GM21723 (cell line): ENCODE results near the gene MAP3K13.
"Not testable (repeated sequence)": the region's sequence is repeated elsewhere in the genome, so short reads cannot be mapped to it uniquely, and the experiment has no call there.

Experiments used
- ATAC-seq: cut with Tn5 transposase; IDR thresholded peaks from one replicate; pipeline ENCODE4 v1.9.1; 2021; ENCODE audit warnings: mild to moderate bottlenecking, moderate library complexity; ENCODE audit not compliant: unreplicated experiment

The MAP3K13 gene

DNA sequence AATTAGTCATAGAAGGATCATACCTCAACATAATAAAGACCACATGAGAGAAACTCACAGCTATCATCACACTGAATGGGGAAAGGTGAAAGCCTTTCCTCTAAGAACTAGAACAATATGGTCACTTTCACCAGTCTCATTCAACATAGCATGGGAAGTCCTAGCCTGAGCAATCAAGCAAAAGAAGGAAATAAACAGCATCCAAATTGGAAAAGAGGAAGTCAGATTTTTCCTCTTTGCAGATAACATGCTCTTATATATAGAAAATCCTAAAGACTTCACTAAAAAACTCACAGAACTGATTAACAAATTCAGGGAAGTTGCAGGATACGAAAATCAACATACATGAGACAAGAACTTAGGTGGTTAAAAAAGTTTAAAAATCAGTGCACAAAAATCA is 24.7 kb downstream of the MAP3K13 start:
- ATAC-seq, result no peak

DNA sequence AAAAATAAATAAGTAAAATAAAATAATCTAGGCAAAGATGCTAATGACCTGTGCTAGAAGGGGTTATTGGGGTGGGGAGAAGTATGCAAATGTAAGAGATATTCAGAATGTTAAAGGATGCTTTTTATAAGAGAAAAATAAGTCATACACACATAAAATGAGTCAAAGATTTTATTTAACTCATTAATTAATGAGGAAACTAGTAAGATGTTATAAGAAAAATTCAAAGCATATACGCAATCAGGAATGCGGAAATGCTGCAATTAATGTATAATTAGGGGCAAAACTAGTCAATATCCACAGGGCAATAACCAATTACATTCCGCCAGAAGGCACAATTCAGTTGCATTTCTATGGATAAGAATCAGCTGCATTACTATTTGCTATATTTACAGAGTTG is 30.1 kb downstream of the MAP3K13 start:
- no peak for ATAC-seq

DNA sequence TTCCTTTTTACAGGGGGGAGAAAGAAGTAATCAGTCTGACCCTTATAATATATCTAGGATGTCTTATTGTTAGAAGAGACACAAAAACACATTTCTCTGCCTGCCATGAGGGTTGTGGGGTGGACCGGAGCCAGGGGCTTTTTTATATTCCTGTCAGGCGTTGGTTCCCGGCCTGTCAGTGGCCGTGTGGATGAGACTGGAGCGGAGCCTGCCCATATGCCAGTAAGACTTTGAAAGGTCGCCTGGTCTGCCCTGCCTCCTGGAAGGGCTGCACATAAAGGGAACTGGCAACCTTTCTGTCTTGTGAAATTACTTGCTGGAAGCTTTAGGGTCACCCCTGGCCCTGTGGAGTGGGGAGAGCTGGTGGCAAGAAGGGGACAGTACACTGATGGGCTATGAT is 34.7 kb downstream of the MAP3K13 start:
- no peak for ATAC-seq

DNA sequence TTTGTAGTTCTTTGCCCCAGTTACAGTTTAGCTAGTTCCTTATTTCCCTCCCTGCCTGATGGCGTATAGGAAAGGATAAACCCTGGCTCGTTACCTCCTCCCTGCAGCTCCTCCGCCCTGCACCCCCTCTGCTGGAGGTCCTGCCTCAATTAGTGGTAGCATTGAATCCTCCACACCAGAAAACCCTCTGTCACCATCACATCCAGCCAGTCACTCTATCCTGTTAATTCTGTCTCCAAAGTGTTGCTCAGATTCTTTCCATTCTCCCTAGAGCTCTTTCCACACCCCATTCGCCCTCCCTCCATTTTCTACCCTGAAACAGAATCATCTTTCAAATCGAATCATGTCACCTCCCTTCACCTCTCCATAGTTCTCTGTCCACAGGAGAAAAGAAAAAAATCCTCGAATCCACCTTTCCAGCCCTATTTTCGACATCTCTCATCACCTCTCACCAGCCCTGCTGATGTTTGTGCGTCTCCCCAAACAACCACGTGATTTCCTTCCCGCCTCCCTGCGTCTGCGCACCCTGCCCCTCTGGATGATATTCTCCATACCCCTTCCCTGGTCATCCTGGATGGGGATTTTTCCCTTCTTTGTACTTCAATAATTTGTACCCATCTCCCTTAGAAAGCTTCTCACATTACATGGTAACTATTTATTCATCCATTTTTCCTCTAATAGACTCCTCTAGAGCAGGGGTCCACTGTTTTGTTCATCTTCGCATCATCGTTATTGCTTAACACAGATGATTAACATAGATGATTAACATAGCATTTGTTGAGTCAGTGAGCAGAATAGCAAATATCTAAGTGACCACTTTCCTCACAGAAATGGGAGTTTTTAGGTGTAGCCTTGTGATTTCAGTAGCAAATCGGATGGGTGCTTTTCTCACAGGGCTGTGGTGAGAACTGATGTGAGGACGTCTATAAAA is 37.1 kb downstream of the MAP3K13 start:
- ATAC-seq, result no peak

DNA sequence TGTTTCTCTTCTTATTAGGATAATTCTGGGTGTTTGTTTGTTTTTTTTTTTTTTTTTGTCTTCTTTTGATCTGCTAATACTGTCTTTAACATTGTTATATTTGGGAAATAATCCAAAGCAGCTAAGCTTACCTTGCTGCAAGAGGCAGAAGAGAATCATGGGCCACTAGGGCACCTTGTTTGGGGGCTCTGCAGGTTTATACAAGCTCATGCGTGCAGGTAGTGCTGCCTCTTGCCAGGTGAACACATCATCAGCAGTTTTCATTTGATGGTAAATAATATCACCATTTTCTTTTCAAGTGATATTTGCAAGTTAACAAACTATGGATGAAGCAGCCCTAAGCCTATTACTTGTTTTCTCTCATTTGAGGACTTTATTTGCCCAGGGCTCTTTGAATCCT is 37.9 kb downstream of the MAP3K13 start:
- no peak for ATAC-seq

DNA sequence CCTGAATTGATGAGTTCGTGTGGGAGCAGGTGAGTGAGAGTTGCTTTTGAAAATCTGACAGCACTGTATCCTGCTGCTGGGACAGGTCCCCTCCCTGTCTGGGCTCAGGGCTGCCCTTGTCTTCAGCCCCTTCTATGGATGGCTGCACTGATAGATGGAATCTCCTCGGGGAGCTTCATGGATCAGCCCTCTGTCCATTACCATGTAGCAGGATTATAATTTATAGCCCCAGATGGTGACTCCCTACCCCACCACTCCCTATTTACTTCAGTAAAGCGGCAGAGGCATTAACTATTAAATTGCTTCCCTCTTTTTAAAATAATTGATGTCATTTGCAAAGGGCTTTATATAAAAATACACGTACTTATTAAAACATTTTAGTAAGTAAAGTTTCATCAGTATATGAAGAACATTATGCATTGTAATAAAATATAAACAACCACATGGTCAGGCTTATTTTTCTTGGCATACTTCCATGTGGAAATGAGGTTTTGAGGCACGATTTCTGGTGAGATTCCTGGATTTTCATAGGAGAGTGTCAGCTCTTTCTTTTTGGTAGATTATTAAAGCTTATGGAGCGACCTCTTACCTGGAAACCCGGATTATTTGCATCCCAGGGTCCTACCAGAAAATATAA is 38.5 kb downstream of the MAP3K13 start:
- ATAC-seq, result no peak

DNA sequence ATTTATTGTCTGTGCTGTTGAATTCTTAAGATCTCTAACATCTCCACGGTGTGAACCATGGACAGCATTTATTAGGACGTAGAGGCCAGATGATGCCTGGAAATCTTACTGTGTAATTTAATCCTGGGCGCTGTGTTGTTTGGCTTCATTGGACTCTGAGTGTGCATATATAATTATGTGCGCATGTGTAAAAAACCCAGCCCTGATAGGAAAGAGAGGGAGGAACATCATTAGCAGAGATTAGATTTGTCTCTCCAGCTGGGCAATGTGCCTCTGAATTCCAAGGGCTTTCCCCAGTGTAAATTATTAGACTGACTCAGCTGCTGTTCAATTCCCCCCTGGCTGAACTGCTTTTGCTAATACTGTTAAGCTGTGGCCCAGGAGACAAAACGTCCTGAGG is 39.6 kb downstream of the MAP3K13 start:
- no peak for ATAC-seq

DNA sequence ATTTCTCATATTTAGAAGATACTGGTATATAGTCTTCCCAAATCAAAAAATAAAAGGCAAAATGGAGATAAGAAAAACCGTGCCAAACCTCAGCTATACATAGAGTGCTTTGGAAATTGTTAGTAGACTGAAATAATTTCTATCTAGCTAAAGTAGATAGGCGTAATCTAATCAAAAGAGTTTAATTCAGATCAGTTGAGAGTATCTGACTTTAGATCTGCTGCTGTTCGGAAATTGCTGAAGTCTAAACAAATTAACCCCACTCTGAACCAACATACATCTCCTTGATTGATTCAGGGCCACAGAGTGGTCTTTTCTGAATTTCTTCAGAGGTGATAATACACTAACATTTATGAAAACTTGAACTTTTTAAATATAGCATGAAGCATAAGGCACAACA is 40.1 kb downstream of the MAP3K13 start:
- no peak for ATAC-seq

DNA sequence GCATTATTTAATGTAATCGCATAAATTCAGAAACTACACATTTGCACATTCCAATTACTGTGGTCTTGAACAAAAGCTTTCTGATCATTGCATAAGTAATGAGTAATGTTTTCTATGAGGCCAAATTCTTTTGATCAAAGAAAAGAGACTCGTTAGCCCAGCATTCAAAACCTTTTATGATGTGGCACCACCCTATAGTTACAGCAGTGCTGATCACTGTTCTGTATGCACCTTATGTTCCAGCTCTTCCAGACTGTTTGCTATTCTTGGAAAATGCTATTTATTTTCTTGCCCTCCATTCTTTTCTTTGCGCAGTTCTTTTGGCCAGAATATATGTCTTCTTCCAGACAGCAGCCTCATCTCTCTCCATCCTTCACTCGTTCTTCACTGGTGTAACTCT is 42.3 kb downstream of the MAP3K13 start:
- ATAC-seq, result no peak

DNA sequence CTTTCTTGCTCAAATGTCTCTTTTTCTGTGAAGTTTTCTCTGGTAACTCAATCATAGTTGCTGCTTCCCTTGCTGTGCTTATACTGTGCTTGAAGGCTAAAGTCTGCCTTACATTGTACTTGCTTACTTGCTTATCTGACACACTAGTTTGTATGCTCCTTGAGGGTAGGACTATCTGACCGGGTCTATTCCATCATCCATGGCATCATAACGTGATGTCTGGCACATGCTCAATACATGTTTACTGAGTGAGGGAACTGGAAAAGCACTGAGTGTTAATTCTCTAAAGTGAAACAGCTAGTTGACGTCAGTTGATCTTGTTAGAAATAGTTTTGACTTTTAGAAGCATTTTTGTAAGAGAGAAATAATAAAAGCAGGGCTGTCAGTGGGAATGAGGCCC is 42.7 kb downstream of the MAP3K13 start:
- no peak for ATAC-seq

DNA sequence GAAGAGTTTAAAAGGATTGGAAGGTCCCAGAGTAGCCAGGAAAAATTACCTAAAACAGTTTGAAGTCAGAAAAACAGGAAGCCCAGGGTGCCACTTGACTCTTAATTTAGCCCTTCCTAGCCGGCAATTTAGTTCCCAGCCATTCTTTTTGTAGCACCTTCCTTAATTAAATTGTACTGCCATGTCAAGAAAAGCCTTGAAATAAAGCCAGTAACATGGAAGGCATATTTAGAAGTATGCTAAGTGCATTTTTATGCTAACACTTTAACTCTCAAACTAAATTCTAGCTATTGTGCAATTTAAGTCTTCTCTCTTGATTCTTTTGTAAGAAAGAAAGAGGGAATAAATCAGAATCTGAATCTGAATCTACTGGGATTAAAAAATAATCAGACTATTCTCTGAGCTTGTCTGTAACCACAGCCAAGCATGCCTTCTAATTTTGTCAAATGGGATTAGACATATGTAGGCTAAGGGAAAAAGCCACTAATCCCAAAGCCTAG is 43.2 kb downstream of the MAP3K13 start:
- ATAC-seq, result no peak

DNA sequence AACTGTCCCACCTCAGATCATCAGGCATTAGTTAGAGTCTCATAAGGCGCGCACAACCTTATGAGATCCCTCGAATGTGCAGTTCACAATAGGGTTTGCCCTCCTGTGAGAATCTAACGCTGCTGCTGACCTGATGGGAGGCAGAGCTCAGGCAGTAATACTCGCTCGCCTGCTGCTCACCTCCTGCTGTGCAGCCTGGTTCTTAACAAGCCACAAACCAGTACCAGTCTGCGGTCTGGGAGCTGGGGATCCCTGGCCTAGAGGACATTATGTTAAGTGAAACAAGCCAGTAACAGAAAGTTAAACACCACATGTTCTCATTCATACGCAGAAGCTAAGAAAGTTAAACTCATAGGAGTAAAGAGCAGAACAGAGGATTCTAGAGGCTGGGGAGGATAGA is 47.0 kb downstream of the MAP3K13 start:
- no peak for ATAC-seq

DNA sequence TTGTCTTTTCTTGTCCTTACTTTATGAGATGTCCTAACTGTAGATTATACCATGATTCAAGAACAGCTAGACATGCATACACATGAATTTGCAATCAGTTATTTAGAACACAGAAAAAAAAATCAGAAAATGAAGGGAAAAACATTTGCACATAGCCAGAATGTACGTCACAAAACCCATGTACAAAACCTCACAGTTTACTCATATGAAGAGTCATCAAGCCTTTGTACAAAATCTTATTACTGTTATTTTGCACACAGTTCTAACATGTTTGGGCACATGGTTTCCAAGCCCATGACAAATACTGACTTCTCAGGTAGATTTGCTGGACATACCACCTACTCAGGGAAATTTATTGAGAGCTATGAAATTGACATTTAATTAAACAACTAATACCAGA is 48.2 kb downstream of the MAP3K13 start:
- no peak for ATAC-seq

DNA sequence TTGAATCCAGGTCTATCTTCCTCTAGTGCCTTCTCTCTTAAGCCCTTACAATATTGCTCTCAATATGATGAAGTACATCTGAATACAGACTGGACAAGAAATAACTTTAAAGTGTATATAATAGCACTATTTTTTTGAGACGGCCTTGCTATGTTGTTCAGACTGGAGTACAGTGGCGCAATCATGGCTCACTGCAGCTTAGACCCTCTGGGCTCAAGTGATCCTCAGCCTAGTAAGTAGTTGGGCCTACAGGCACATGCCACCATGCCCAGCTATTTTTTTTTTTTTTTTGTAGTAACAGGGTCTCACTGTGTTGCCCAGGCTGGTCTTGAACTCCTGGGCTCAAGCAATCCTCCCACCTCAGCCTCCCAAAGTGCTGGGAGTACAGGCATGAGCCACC is 53.6 kb downstream of the MAP3K13 start:
- ATAC-seq, result no peak

DNA sequence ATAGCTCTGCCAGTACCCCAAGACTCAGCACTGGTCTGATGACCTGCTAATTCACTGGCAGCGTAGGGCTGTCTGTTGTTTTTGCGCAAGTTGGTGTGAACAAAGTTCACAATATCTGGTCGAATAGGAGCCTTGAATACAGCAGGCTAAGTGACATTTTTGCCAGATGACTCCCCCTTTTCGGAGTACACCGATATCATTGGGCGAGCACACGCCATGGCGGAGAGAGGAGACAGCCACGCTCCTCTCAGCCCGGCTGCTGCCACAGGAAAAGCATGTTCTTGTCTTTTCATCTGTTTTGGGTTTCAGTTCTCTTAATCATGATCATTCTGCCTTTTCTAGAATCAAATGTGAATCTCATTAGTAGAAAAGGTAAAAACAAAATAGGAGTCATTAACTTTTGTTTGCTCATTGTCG is 55.6 kb downstream of the MAP3K13 start:
- not testable (repeated sequence) for ATAC-seq

DNA sequence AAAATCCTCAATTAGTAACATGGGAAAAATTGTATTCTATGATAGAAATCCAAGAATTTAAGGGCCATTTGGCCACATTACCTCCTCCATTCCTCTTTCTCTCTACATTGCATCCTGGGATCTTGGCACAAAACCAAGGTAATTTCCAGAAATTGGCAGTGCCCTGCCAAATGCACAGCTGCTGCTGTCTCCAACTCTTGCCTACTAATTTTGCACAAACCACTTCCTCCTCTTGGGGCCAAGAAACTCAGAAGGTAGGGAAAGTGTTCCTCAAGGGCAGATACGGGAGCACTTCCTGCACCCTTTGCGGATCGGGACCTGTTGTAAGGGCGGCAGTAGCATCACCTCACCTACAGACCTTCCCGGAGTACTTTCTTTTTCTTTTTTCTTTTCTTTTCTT is 57.8 kb downstream of the MAP3K13 start:
- no peak for ATAC-seq

DNA sequence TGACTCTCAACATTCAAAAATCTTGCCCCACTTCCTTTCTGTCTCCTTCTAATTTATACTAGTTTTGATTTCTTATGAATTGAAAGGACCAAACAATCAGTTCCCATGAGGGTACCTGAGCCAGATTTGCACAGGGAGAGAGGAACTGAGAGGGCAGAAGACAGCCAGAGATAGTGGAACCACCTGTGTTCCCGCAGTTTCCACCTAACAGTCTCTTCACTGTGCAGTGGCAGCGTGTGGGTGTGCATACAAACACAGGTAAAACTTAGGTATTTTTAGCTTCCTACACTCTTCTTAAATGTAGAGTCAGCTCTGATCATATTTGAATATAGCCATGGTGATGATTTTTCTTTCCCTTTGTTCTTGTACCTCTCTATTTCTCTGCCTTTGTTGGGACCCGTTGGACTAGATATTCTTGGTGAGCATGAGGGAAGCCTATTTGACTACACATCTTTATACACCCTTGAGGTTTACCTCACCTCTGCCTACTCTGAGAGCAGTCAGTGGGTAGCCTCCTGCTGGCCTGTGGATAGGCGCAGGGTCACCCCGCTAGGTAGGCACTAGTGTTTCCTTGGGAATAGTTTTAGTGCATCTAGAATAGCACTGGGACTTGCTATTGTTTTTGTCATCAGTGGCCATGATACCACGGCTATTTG is 58.8 kb downstream of the MAP3K13 start:
- ATAC-seq, result peak; percentile 70

DNA sequence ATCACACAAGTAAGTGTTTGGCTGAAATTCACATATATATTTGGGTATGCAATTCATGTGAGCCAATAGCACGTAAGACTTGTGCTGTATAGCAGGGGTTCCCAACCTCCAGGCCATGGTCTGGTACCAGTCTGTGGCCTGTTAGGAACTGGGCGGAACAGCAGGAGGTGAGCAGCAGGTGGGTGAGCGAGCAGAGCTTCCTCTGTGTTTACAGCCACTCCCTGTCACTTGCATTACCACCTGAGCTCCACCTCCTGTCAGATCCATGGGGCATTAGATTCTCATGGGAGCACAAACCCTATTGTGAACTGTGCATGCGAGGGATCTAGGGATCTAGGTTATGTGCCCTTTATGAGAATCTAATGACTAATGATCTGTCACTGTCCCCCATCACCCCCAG is 59.7 kb downstream of the MAP3K13 start:
- ATAC-seq, result no peak

DNA sequence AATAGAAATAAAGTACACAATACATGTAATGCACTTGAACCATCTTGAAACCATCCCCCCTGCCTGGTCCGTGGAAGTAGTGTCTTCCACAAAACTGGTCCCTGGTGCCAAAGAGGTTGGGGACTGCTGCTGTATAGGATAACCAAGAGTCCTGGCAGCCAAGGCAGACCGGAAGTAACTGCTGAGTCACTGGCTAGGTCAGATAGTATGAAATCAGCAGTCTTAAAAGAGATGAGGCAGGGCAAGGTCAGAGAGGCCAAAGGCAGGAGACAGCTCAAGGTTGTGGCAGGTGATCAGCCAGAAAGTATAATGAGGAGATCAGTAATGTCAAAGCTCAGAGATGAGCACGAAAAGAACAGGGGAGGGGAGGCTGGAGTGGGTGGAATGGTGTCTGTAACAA is 60.2 kb downstream of the MAP3K13 start:
- ATAC-seq, result no peak

DNA sequence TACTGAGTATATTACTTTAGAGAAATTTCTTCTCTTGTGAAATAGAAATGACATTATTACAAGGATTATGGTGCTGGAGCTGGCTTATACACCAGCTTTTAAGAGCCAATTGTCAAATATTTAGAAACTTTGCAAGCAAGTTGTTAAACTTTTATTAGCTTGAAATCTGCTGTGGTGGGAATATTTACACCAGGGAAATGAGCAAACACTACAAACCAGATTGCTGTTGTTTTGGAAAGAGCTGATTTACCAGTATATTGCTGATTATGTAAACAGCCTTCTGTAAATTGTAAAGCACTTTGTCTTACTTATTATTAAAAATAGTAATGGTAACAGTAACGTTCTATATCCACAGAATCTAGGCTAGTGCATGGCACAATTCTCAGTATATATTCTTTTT is 61.5 kb downstream of the MAP3K13 start:
- no peak for ATAC-seq

DNA sequence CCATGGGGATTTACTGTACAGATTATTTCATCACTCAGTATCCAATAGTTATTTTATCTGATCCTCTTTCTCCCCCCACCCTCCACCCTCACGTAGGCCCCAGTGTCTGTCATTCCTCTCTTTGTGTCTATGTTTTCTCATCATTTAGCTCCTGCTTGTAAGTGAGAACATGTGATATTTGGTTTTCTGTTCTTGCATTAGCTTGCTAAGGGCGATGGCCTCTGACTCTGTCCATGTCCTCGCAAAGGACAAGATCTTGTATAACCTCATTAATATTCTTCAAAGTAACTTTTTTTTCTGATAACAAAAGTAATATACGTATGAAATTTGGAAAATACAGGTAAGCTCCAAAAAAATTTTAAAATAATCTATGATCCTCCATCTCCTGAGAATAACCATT is 67.4 kb downstream of the MAP3K13 start:
- no peak for ATAC-seq
